K562 (cell line): Measurements from ENCODE around the gene RGS19. TPM values are rescaled to one million over a fixed set of nuclear protein-coding genes. Genes with fewer than 3 reads are reported as not detected.

Experiments
- CTCFL ChIP-seq: IDR thresholded peaks from 2 replicates; pipeline ENCODE4 v1.6.1; 2011; ENCODE audit warnings: borderline replicate concordance, low read depth, mild to moderate bottlenecking, moderate library complexity, low read length; ENCODE audit not compliant: insufficient read depth, poor library complexity, severe bottlenecking
- HNRNPL ChIP-seq: fragments of 200-400 bp; formaldehyde crosslinking; IDR thresholded peaks from 2 replicates; pipeline ENCODE4 v1.6.1; 2017; ENCODE audit warnings: low read depth, mild to moderate bottlenecking, low read length
- JUNB ChIP-seq: fragments of 450-650 bp; formaldehyde crosslinking; conservative IDR thresholded peaks from 2 replicates; pipeline ENCODE4 v1.4.0; 2020; ENCODE audit warnings: mild to moderate bottlenecking
- NELFE ChIP-seq: IDR thresholded peaks from 2 replicates; pipeline ENCODE4 v1.6.1; 2011; ENCODE audit warnings: mild to moderate bottlenecking; ENCODE audit not compliant: insufficient read depth, insufficient read length
- NFE2L1 ChIP-seq: fragments of 450-650 bp; IDR thresholded peaks from 2 replicates; pipeline ENCODE4 v1.6.1; 2016; ENCODE audit warnings: missing genetic modification characterization, low read depth, mild to moderate bottlenecking, missing compliant biosample characterization, moderate library complexity, borderline replicate concordance
- NFIC ChIP-seq: fragments of 450-650 bp; IDR thresholded peaks from 2 replicates; pipeline ENCODE4 v1.6.1; 2017; ENCODE audit warnings: mild to moderate bottlenecking, inconsistent platforms
- PKNOX1 ChIP-seq: fragments of 450-650 bp; IDR thresholded peaks from 2 replicates; pipeline ENCODE4 v1.6.1; 2016
- POLR3A ChIP-seq: IDR thresholded peaks from 2 replicates; pipeline ENCODE4 v1.6.1; 2011; ENCODE audit warnings: borderline replicate concordance, mild to moderate bottlenecking, moderate library complexity; ENCODE audit not compliant: insufficient read length, insufficient read depth; ENCODE audit errors: extremely low read depth
- PRMT5 ChIP-seq: sonication (generic); formaldehyde crosslinking; IDR thresholded peaks from 2 replicates; pipeline ENCODE4 v1.5.0; 2020; ENCODE audit warnings: missing genetic modification reagents
- RBM22 ChIP-seq: fragments of 200-400 bp; formaldehyde crosslinking; IDR thresholded peaks from 2 replicates; pipeline ENCODE4 v1.6.1; 2018; ENCODE audit warnings: low read length, low read depth; ENCODE audit not compliant: poor library complexity, severe bottlenecking
- ZNF280B ChIP-seq: fragments of 250-450 bp; sonication (Bioruptor Pico); IDR thresholded peaks from 2 replicates; pipeline ENCODE4 v1.5.1; 2021; ENCODE audit warnings: mild to moderate bottlenecking
- ZNF316 ChIP-seq: fragments of 450-650 bp; IDR thresholded peaks from 2 replicates; pipeline ENCODE4 v1.6.1; 2016
- ZNF592 ChIP-seq: fragments of 450-650 bp; IDR thresholded peaks from 2 replicates; pipeline ENCODE4 v1.6.1; 2017; ENCODE audit warnings: antibody characterized with exemption, mild to moderate bottlenecking
- polyA plus RNA-seq, 8 experiments: library from polyadenylated mRNA; depleted of rRNA in 4 of 8; stranded (reverse) in 5 of 8; unstranded in 3 of 8; fragments of >200 nt; fragmentation: Nextera tagmentation in 2 of 8; fragmentation: Illumina TruSeq in 1 of 8; extraction: Ambion mirVana in 2 of 8; extraction: Trizol in 1 of 8; gene quantifications; 2 replicates each; pipeline versions ENCODE4 v1.2.1 to v1.2.3, GENCODE V29; 2011 to 2014; ENCODE audit warnings: inconsistent platforms in 1 of 8, missing spikeins in 1 of 8
- total RNA-seq, 7 experiments: library from RNA; depleted of rRNA in 6 of 7; stranded (reverse); fragments of >200 nt in 6 of 7; fragmentation: Illumina TruSeq in 2 of 7; extraction: Trizol in 2 of 7; gene quantifications; 2 replicates each; pipeline versions ENCODE4 v1.2.1 to v1.2.3, GENCODE V29; 2011 to 2021; ENCODE audit warnings: low replicate concordance in 1 of 7

The RGS19 gene
- total and polyA plus RNA-seq, 9 of the 15 experiments (the other 6 are each of a cell fraction or from before 2014, with no cell fraction given), result 0.41 to 23.7 (median 14.6) TPM

GRCh38 chr20:64036346-64037198, 42.7 kb downstream of the RGS19 start (continued):
- TF ChIP-seq ZNF592, result peak; percentile 78
- no peak; the same call in 1 of the 2 replicates for TF ChIP-seq NFE2L1 (tag)
- no peak for TF ChIP-seq PKNOX1
- TF ChIP-seq NELFE, result no peak
- no peak for TF ChIP-seq PRMT5 (CRISPR knock-in tag)
- TF ChIP-seq ZNF316, result peak; percentile 84
- TF ChIP-seq POLR3A, result no peak
- no peak for TF ChIP-seq HNRNPL
- no peak for TF ChIP-seq CTCFL
- peak; percentile 37 for TF ChIP-seq RBM22
- no peak for TF ChIP-seq ZNF280B (CRISPR knock-in tag)
- TF ChIP-seq JUNB, result no peak
- TF ChIP-seq NFIC, result 0 out of 2 replicates have a peak, but pooled peaks have one; percentile 9
